ENCODE results near the gene PPEF2. TPM values are rescaled to one million over a fixed set of nuclear protein-coding genes. Genes with fewer than 3 reads are reported as not detected.

Gene PPEF2
- total RNA-seq, 2 donors from 2014 or later: not detected

DNA sequence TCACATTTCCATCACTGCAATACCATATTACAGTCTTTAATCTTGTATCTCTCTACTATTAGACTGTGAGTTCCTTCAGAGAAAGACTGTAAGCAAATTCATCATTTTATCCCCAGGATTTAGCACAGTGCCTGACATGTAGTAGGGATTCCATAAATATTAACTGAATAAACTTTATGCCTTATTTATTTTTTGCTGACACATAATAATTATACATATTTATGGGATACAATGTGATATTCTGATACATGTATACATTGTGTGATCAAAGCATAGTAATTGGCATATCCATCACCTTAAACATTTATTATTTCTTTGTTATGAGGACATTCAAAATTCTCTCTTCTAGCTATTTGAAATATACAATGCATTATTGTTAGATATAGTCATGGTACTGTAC, 3.7 kb downstream of the PPEF2 start:
- no peak for DNase-seq
- H3K36me3 Mint-ChIP-seq (ENCODE audit: low read depth): no peaks in the 10 kb centered on the region

GRCh38 chr4:75895744-75896314, 6.4 kb downstream of the PPEF2 start:
- no peaks in the 10 kb centered on the region for H3K36me3 Mint-ChIP-seq (ENCODE audit: low read depth)
- peaks cover 26% of the 10 kb centered on the region for H3K9me3 Mint-ChIP-seq
- WGBS, 2 experiments (ENCODE audit: insufficient coverage in 1 of 2, insufficient read length in 1 of 2): 57 to 64% methylated on average over 4 of the region's 4 CpGs
- Histone ChIP-seq H3K4me1 (ENCODE audit: control insufficient read depth, insufficient read depth, low read length) (no peaks in the 10 kb centered on the region), H3K4me3 (ENCODE audit: low read length) (no peak overlapping the region), H3K9me3 (ENCODE audit: control insufficient read depth, low read length) (peaks cover 8% of the 10 kb centered on the region), H3K27me3 (ENCODE audit: control insufficient read depth, insufficient read depth, low read length, poor library complexity, severe bottlenecking) (no peaks in the 10 kb centered on the region), H3K27ac (ENCODE audit: low read depth, low read length) (no peak overlapping the region), H3K9ac (ENCODE audit: extremely low read depth, low read length, poor library complexity, severe bottlenecking) (no peak overlapping the region), H3K36me3 (ENCODE audit: control insufficient read depth, insufficient read depth, low read length) (no peaks in the 10 kb centered on the region)
- peak; percentile 60 for DNase-seq
- no peaks in the 10 kb centered on the region for H3K27me3 Mint-ChIP-seq (ENCODE audit: insufficient read depth)
- TF ChIP-seq, protein P1, sequence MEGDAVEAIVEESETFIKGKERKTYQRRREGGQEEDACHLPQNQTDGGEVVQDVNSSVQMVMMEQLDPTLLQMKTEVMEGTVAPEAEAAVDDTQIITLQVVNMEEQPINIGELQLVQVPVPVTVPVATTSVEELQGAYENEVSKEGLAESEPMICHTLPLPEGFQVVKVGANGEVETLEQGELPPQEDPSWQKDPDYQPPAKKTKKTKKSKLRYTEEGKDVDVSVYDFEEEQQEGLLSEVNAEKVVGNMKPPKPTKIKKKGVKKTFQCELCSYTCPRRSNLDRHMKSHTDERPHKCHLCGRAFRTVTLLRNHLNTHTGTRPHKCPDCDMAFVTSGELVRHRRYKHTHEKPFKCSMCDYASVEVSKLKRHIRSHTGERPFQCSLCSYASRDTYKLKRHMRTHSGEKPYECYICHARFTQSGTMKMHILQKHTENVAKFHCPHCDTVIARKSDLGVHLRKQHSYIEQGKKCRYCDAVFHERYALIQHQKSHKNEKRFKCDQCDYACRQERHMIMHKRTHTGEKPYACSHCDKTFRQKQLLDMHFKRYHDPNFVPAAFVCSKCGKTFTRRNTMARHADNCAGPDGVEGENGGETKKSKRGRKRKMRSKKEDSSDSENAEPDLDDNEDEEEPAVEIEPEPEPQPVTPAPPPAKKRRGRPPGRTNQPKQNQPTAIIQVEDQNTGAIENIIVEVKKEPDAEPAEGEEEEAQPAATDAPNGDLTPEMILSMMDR (conservative IDR thresholded peaks at IDR 0.05): peak; percentile 83
- no peak overlapping the region for H3K4me3 Mint-ChIP-seq
- no peak overlapping the region for H3K27ac Mint-ChIP-seq
- no peaks in the 10 kb centered on the region for H3K4me1 Mint-ChIP-seq

More for the DNA sequence above, 3.7 kb downstream of the PPEF2 start:
- TF ChIP-seq, protein P1 (conservative IDR thresholded peaks at IDR 0.05): no peak
- H3K9me3 Mint-ChIP-seq: peaks cover 26% of the 10 kb centered on the region
- Histone ChIP-seq H3K4me1 (ENCODE audit: control insufficient read depth, insufficient read depth, low read length) (no peaks in the 10 kb centered on the region), H3K36me3 (ENCODE audit: control insufficient read depth, insufficient read depth, low read length) (no peaks in the 10 kb centered on the region), H3K9ac (ENCODE audit: extremely low read depth, low read length, poor library complexity, severe bottlenecking) (no peak overlapping the region), H3K9me3 (ENCODE audit: control insufficient read depth, low read length) (peaks cover 8% of the 10 kb centered on the region), H3K27ac (ENCODE audit: low read depth, low read length) (no peak overlapping the region), H3K4me3 (ENCODE audit: low read length) (no peak overlapping the region), H3K27me3 (ENCODE audit: control insufficient read depth, insufficient read depth, low read length, poor library complexity, severe bottlenecking) (no peaks in the 10 kb centered on the region)
- no peak overlapping the region for H3K4me3 Mint-ChIP-seq
- H3K27me3 Mint-ChIP-seq (ENCODE audit: insufficient read depth): no peaks in the 10 kb centered on the region
- H3K27ac Mint-ChIP-seq: no peak overlapping the region
- no peaks in the 10 kb centered on the region for H3K4me1 Mint-ChIP-seq

- Mint-ChIP-seq H3K4me1 (no peaks in the 10 kb centered on the region), H3K4me3 (no peak overlapping the region), H3K9me3 (peaks cover 9% of the 10 kb centered on the region), H3K27ac (no peak overlapping the region), H3K36me3 (ENCODE audit: low read depth) (no peaks in the 10 kb centered on the region), H3K27me3 (ENCODE audit: insufficient read depth) (no peaks in the 10 kb centered on the region)
- no peaks in the 10 kb centered on the region for H3K9me3 ChIP-seq (ENCODE audit: control insufficient read depth, low read length)
- no peak overlapping the region for H3K27ac ChIP-seq (ENCODE audit: low read depth, low read length)
- no peak overlapping the region for H3K4me3 ChIP-seq (ENCODE audit: low read length)
- H3K9ac ChIP-seq (ENCODE audit: extremely low read depth, low read length, poor library complexity, severe bottlenecking): no peak overlapping the region
- WGBS, 2 experiments (ENCODE audit: insufficient coverage in 1 of 2, insufficient read length in 1 of 2): 79 to 83% methylated on average over 2 to 3 of the region's 3 CpGs
- no peaks in the 10 kb centered on the region for H3K4me1 ChIP-seq (ENCODE audit: control insufficient read depth, insufficient read depth, low read length)
- H3K36me3 ChIP-seq (ENCODE audit: control insufficient read depth, insufficient read depth, low read length): no peaks in the 10 kb centered on the region
- TF ChIP-seq, protein P1 (conservative IDR thresholded peaks at IDR 0.05): peak; percentile 64
- H3K27me3 ChIP-seq (ENCODE audit: control insufficient read depth, insufficient read depth, low read length, poor library complexity, severe bottlenecking): no peaks in the 10 kb centered on the region
- DNase-seq: peak; percentile 79
Measured at GRCh38 chr4:75892508-75892907, 9.7 kb downstream of the PPEF2 start.
